ENCODE data around the gene GFY. TPM values are rescaled to one million over a fixed set of nuclear protein-coding genes. Genes with fewer than 3 reads are reported as not detected.

Gene GFY
- total and polyA plus RNA-seq, 9 of the 15 experiments (the other 6 are each of a cell fraction or from before 2014, with no cell fraction given): 0.06 to 0.40 (median 0.19) TPM; not detected in 3

DNA sequence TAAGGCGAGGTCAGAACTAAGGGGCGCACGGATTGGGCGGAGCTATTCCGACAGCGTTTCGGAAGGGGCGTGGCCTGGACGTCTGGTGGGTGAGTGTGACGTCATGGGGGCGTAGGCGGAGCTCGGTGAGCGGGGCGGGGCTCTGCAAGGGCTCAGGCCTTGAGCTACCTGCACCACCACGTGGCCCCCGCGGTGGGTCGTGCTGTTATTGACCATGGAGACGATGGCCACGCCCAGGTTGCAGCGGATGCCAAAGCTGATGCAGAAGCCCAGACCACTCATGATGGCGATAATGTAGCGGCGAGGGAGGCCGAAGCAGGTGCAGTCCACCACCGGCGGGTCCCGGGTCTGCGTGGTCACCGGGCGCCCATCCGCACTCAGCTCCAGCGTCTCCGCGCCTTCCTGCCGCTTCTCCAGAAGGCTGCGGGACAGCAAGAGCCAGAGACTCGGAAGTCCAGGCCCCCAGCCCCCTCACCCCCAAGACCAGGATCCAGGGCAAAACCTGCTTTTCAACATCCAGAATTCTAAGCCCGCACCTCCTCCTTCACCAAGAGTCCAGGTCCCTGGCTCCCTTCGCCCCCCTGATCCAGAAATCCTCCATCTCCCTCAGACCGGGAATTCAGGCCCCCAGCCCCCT is 11.3 kb downstream of the GFY start (continued):
- TF ChIP-seq, protein P1, sequence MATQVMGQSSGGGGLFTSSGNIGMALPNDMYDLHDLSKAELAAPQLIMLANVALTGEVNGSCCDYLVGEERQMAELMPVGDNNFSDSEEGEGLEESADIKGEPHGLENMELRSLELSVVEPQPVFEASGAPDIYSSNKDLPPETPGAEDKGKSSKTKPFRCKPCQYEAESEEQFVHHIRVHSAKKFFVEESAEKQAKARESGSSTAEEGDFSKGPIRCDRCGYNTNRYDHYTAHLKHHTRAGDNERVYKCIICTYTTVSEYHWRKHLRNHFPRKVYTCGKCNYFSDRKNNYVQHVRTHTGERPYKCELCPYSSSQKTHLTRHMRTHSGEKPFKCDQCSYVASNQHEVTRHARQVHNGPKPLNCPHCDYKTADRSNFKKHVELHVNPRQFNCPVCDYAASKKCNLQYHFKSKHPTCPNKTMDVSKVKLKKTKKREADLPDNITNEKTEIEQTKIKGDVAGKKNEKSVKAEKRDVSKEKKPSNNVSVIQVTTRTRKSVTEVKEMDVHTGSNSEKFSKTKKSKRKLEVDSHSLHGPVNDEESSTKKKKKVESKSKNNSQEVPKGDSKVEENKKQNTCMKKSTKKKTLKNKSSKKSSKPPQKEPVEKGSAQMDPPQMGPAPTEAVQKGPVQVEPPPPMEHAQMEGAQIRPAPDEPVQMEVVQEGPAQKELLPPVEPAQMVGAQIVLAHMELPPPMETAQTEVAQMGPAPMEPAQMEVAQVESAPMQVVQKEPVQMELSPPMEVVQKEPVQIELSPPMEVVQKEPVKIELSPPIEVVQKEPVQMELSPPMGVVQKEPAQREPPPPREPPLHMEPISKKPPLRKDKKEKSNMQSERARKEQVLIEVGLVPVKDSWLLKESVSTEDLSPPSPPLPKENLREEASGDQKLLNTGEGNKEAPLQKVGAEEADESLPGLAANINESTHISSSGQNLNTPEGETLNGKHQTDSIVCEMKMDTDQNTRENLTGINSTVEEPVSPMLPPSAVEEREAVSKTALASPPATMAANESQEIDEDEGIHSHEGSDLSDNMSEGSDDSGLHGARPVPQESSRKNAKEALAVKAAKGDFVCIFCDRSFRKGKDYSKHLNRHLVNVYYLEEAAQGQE (IDR thresholded peaks at IDR 0.05; ENCODE audit: borderline replicate concordance): peak; percentile 52; the same call in 1 of the 2 replicates
- TF ChIP-seq, protein P1 (CRISPR knock-in tag; IDR thresholded peaks at IDR 0.05; ENCODE audit: low read depth): no peak
- TF ChIP-seq FOSL1 (tag; conservative IDR thresholded peaks at IDR 0.05) (no peak), EP400 (IDR thresholded peaks at IDR 0.05) (peak; percentile 38; the same call in 1 of the 2 replicates), CEBPB (tag; IDR thresholded peaks at IDR 0.05) (no peak), HMG20B (CRISPR knock-in tag; IDR thresholded peaks at IDR 0.05) (no peak), SP1 (CRISPR knock-in tag; IDR thresholded peaks at IDR 0.05) (peak; percentile 87), MCM2 (IDR thresholded peaks at IDR 0.05; ENCODE audit: low read depth) (no peak), ZBTB7A (IDR thresholded peaks at IDR 0.05; ENCODE audit: borderline replicate concordance, control insufficient read depth, low read depth, low read length) (peak; percentile 64; the same call in 1 of the 2 replicates), JUND (IDR thresholded peaks at IDR 0.05; ENCODE audit: borderline replicate concordance, low read depth, low read length) (peak; percentile 80), JUND (tag; IDR thresholded peaks at IDR 0.05; ENCODE audit: borderline replicate concordance, low read depth, low read length) (peak; percentile 41; the same call in 1 of the 3 replicates), ELF2 (CRISPR knock-in tag; IDR thresholded peaks at IDR 0.05) (no peak), TCF3 (CRISPR knock-in tag; IDR thresholded peaks at IDR 0.05) (no peak), GATA2 (CRISPR knock-in tag; IDR thresholded peaks at IDR 0.05) (no peak)
- TF ChIP-seq, protein P2, sequence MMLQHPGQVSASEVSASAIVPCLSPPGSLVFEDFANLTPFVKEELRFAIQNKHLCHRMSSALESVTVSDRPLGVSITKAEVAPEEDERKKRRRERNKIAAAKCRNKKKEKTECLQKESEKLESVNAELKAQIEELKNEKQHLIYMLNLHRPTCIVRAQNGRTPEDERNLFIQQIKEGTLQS (IDR thresholded peaks at IDR 0.05): peak; percentile 95
- TF ChIP-seq, protein P2 (CRISPR knock-in tag; conservative IDR thresholded peaks at IDR 0.05): no peak
- TF ChIP-seq, protein P3, sequence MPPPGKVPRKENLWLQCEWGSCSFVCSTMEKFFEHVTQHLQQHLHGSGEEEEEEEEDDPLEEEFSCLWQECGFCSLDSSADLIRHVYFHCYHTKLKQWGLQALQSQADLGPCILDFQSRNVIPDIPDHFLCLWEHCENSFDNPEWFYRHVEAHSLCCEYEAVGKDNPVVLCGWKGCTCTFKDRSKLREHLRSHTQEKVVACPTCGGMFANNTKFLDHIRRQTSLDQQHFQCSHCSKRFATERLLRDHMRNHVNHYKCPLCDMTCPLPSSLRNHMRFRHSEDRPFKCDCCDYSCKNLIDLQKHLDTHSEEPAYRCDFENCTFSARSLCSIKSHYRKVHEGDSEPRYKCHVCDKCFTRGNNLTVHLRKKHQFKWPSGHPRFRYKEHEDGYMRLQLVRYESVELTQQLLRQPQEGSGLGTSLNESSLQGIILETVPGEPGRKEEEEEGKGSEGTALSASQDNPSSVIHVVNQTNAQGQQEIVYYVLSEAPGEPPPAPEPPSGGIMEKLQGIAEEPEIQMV (tag; conservative IDR thresholded peaks at IDR 0.05; ENCODE audit: low read depth): no peak
